NT2/D1 (cell line): Measurements from ENCODE around the gene ROR2.

Source experiments
- YY1 ChIP-seq: IDR thresholded peaks from 2 replicates; pipeline ENCODE4 v1.6.1; 2011; ENCODE audit not compliant: insufficient read length, insufficient read depth
- ZNF274 ChIP-seq: IDR thresholded peaks from 2 replicates; pipeline ENCODE4 v1.6.1; 2011; ENCODE audit warnings: mild to moderate bottlenecking, low read depth, low read length

DNA sequence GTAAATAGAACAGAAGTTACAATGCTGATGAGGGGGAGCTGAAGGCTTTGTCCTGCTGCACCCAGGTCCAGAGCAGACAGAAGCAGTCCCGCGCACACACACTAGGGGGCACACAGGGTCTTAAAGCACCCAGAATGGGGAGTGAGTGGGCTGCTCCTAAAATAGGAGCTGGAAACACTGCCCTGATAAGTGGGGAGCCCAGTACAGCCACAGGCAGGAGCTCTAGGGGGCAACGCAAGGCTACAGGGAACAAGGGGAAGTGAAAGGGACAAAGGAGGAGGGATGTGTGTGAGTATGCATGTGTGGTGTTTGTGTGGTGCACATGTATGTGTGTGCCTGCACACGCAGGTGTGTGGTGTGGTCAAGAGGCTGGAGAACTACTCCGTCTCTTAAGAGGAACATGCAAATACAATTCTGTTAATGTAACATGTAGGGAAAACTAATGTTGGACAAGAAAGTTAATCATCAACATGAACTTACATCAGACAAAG lies 191.5 kb downstream of the ROR2 start:
- TF ChIP-seq YY1 (no peak), ZNF274 (no peak)
